K562 (cell line): ENCODE data around the gene ITPR1. TPM values are rescaled to one million over a fixed set of nuclear protein-coding genes. Genes with fewer than 3 reads are reported as not detected.

ENCODE experiments used
- ATAC-seq: fragments of 200-7000 bp; cut with Tn5 transposase; 3 replicates; pipeline ENCODE4 v1.9.1; 2020; ENCODE audit warnings: moderate library complexity
- BruUV-seq: library from RNA; stranded (reverse); fragments of 400-500 nt; replicated peaks from 2 replicates; lab custom pipeline; 2021; lab: Mats Ljungman, UMichigan
- CTCF ChIA-PET: fragments of 300-600 bp; formaldehyde crosslinking; extraction: SDS; loops from one replicate; lab custom pipeline; 2021; ENCODE audit warnings: low intra/inter-chr PET ratio; lab: Yijun Ruan, JAX
- POLR2A ChIA-PET: fragments of 300-600, 350-650 bp; sonication (Branson Sonifier 250); formaldehyde crosslinking; extraction: SDS; loops from one replicate; lab custom pipeline; 2021; ENCODE audit warnings: antibody characterized with exemption, inconsistent platforms; lab: Yijun Ruan, JAX
- DNase-seq, 4 experiments: peaks; one replicate each; pipeline versions ENCODE4 v3.0.0 to v3.0.0-alpha.2; 2011 to 2018; ENCODE audit warnings: low spot score in 3 of 4, mixed read lengths in 3 of 4; ENCODE audit errors: extremely low read depth in 1 of 4
- FAIRE-seq: peaks from 2 replicates; lab custom pipeline; 2011; peaks lifted over from hg19 to GRCh38; lab: Jason Lieb, UNC
- H2AFZ ChIP-seq: 2 replicates; pipeline ENCODE4 v1.6.0; 2011; ENCODE audit warnings: low read depth, low read length, control low read depth, inconsistent platforms
- H3K27ac ChIP-seq: fragments of 200-600 bp; 3 replicates; pipeline ENCODE4 v1.8.0; 2011; ENCODE audit warnings: low read depth, mild to moderate bottlenecking, control low read depth, inconsistent platforms, low read length, moderate library complexity, mixed read lengths; ENCODE audit errors: extremely low read depth
- H3K27me3 ChIP-seq, 2 experiments: fragments of 300-600 bp in 1 of 2; 2 replicates in 1 of 2; 3 replicates in 1 of 2; pipeline versions ENCODE4 v1.6.0 to v1.8.0; 2011; ENCODE audit warnings: inconsistent platforms in 2 of 2, low read length in 2 of 2, mild to moderate bottlenecking in 1 of 2, mixed read lengths in 1 of 2, moderate library complexity in 1 of 2; ENCODE audit not compliant: control insufficient read depth in 2 of 2, insufficient read depth in 2 of 2
- H3K36me3 ChIP-seq: fragments of 300-600 bp; 3 replicates; pipeline ENCODE4 v1.8.0; 2011; ENCODE audit warnings: mild to moderate bottlenecking, low read length, inconsistent platforms; ENCODE audit not compliant: control insufficient read depth, insufficient read depth
- H3K4me1 ChIP-seq, 2 experiments: fragments of 200-600 bp in 1 of 2; replicated peaks in 1 of 2; 2 replicates in 1 of 2; 3 replicates in 1 of 2; pipeline versions ENCODE4 v1.5.1 to v1.8.0; 2011; ENCODE audit warnings: inconsistent platforms in 2 of 2, low read length in 2 of 2, mild to moderate bottlenecking in 1 of 2, mixed read lengths in 1 of 2, moderate library complexity in 1 of 2; ENCODE audit not compliant: control insufficient read depth in 2 of 2, insufficient read depth in 2 of 2
- H3K4me2 ChIP-seq: 2 replicates; pipeline ENCODE4 v1.6.1; 2011; ENCODE audit warnings: low read length, control low read depth, inconsistent platforms, mixed read lengths; ENCODE audit not compliant: insufficient read depth
- H3K4me3 ChIP-seq: fragments of 200-600 bp; sonication (generic), shearing (Covaris generic); 2 replicates; pipeline ENCODE4 v1.5.1; 2016; ENCODE audit warnings: control low read depth, inconsistent platforms
- H3K79me2 ChIP-seq: fragments of 200-600 bp; 3 replicates; pipeline ENCODE4 v1.8.0; 2011; ENCODE audit warnings: low read length, inconsistent platforms; ENCODE audit not compliant: control insufficient read depth, insufficient read depth
- H3K9ac ChIP-seq, 2 experiments: 2 replicates each; pipeline versions ENCODE4 v1.6.0 to v1.6.1; 2011; ENCODE audit warnings: low read depth in 2 of 2, low read length in 2 of 2, control low read depth in 1 of 2, inconsistent platforms in 1 of 2, mild to moderate bottlenecking in 1 of 2, mixed read lengths in 1 of 2; ENCODE audit not compliant: insufficient read depth in 1 of 2
- H3K9me1 ChIP-seq: one replicate; pipeline ENCODE4 v1.6.0; 2011; ENCODE audit warnings: inconsistent platforms, mild to moderate bottlenecking, low read length, moderate library complexity; ENCODE audit not compliant: control insufficient read depth, insufficient read depth
- H3K9me3 ChIP-seq: replicated peaks from 2 replicates; pipeline ENCODE4 v1.5.1; 2011; ENCODE audit warnings: low read depth, low read length, inconsistent platforms; ENCODE audit not compliant: control insufficient read depth, insufficient read depth
- H4K20me1 ChIP-seq: replicated peaks from 2 replicates; pipeline ENCODE4 v1.6.1; 2011; ENCODE audit warnings: low read length, inconsistent platforms, mixed read lengths; ENCODE audit not compliant: control insufficient read depth, insufficient read depth
- KDM1A ChIP-seq, 2 experiments: fragments of 450-650 bp; IDR thresholded peaks; 2 replicates each; pipeline ENCODE4 v1.6.1; 2016; ENCODE audit warnings: mild to moderate bottlenecking in 2 of 2
- MEIS2 ChIP-seq: fragments of 450-650 bp; IDR thresholded peaks from 2 replicates; pipeline ENCODE4 v1.6.1; 2014; ENCODE audit warnings: mild to moderate bottlenecking; ENCODE audit not compliant: partially characterized antibody
- PBX2 ChIP-seq, 2 experiments: IDR thresholded peaks in 1 of 2; conservative IDR thresholded peaks in 1 of 2; 2 replicates each; pipeline ENCODE4 v1.6.1; 2016; ENCODE audit warnings: low read depth in 2 of 2, mild to moderate bottlenecking in 1 of 2, missing compliant biosample characterization in 1 of 2, missing genetic modification characterization in 1 of 2, moderate library complexity in 1 of 2
- RCOR1 ChIP-seq, 2 experiments: IDR thresholded peaks; 2 replicates each; pipeline ENCODE4 v1.6.1; 2012; ENCODE audit warnings: low read depth in 2 of 2, low read length in 2 of 2, borderline replicate concordance in 1 of 2, improper control_type of control experiment in 1 of 2
- ZNF639 ChIP-seq, 2 experiments: fragments of 200-800 bp in 1 of 2; sonication (Bioruptor generic) in 1 of 2; sonication (generic) in 1 of 2; formaldehyde crosslinking in 1 of 2; IDR thresholded peaks in 1 of 2; conservative IDR thresholded peaks in 1 of 2; 2 replicates each; pipeline versions ENCODE4 v1.5.0 to v1.6.1; 2016 to 2020; ENCODE audit warnings: missing compliant biosample characterization in 1 of 2, missing genetic modification characterization in 1 of 2, missing genetic modification reagents in 1 of 2
- WGBS: fragments of 100-300 bp; shearing (Covaris generic); methylation state at CpG from one replicate; pipeline ENCODE4 v1.1.6; 2016; ENCODE audit warnings: low coverage, mixed read lengths; ENCODE audit not compliant: insufficient coverage; ENCODE audit errors: missing lambda C conversion rate; 5-methylcytosine and 5-hydroxymethylcytosine counted together
- in situ Hi-C: fragments of 300-500 bp; cut with MboI; formaldehyde crosslinking; loops from 4 replicates; pipeline ENCODE4 v1.15.0; 2018; ENCODE audit warnings: inconsistent platforms, mixed read lengths
- intact Hi-C: fragments of 100-400 bp; cut with micrococcal nuclease; formaldehyde crosslinking; loops from 2 replicates; pipeline ENCODE4 v1.14.2; 2022
- polyA plus RNA-seq, 8 experiments: library from polyadenylated mRNA; depleted of rRNA in 4 of 8; stranded (reverse) in 5 of 8; unstranded in 3 of 8; fragments of >200 nt; fragmentation: Nextera tagmentation in 2 of 8; fragmentation: Illumina TruSeq in 1 of 8; extraction: Ambion mirVana in 2 of 8; extraction: Trizol in 1 of 8; gene quantifications; 2 replicates each; pipeline versions ENCODE4 v1.2.1 to v1.2.3, GENCODE V29; 2011 to 2014; ENCODE audit warnings: inconsistent platforms in 1 of 8, missing spikeins in 1 of 8
- total RNA-seq, 7 experiments: library from RNA; depleted of rRNA in 6 of 7; stranded (reverse); fragments of >200 nt in 6 of 7; fragmentation: Illumina TruSeq in 2 of 7; extraction: Trizol in 2 of 7; gene quantifications; 2 replicates each; pipeline versions ENCODE4 v1.2.1 to v1.2.3, GENCODE V29; 2011 to 2021; ENCODE audit warnings: low replicate concordance in 1 of 7

Gene ITPR1
- total and polyA plus RNA-seq, 9 of the 15 experiments (the other 6 are each of a cell fraction or from before 2014, with no cell fraction given): 22.4 to 40.0 (median 27.4) TPM

- ChIA-PET CTCF (no interaction called here), POLR2A (interaction anchor here (1.2 to 2.1 kb wide), 3 partner anchors 8 to 25 kb away, joined by 3 to 8 read pairs (median 6); no protein-coding TSS in a partner anchor)
- Histone ChIP-seq H3K4me2 (no peak overlapping the region), H3K27me3 (no peaks in the 10 kb centered on the region), H3K36me3 (no peaks in the 10 kb centered on the region), H3K4me1 (peaks cover 0 to 6% of the 10 kb centered on the region in 2 experiments; a peak in 2 of 5 replicates), H3K4me3 (no peak overlapping the region), H3K9me3 (no peaks in the 10 kb centered on the region), H4K20me1 (no peaks in the 10 kb centered on the region), H3K79me2 (no peaks in the 10 kb centered on the region), H3K9ac (no peak overlapping the region), H3K27ac (no peak overlapping the region), H3K9me1 (no peaks in the 10 kb centered on the region), H2AFZ (no peak overlapping the region)
- WGBS: 33% methylated on average over 6 of the region's 6 CpGs
- intact Hi-C loops (loop anchor here (5.0 kb wide), 1 partner anchor 47 kb away; no protein-coding TSS in a partner anchor), in situ Hi-C loops (no loop called here)
- no peak for DNase-seq
- BruUV-seq: no TSS peak
- ATAC-seq: no peak
- no peak for FAIRE-seq
- TF ChIP-seq MEIS2 (peak; percentile 43), KDM1A (IDR thresholded peaks at IDR 0.05) (peak in 1 of 2 experiments; percentile 9; a peak in 1 of 4 replicates), ZNF639 (CRISPR knock-in tag; conservative IDR thresholded peaks at IDR 0.05 in 1 of 2, IDR thresholded peaks at IDR 0.05 in 1 of 2) (no peak), PBX2 (CRISPR knock-in tag; IDR thresholded peaks at IDR 0.05; ENCODE audit: low read depth) (no peak), PBX2 (tag; conservative IDR thresholded peaks at IDR 0.05; ENCODE audit: low read depth) (peak; percentile 36; the same call in 1 of the 2 replicates), RCOR1 (IDR thresholded peaks at IDR 0.05; ENCODE audit: borderline replicate concordance in 1 of 2, low read depth in 2 of 2, low read length in 2 of 2) (0 out of 4 replicates have a peak, but pooled peaks of 1 of the 2 experiments have one; percentile 22)
These were observed 102.6 kb downstream of the ITPR1 start for GRCh38 chr3:4595710-4596113.
